ENCODE data around the gene WWTR1. TPM values are rescaled to one million over a fixed set of nuclear protein-coding genes. Genes with fewer than 3 reads are reported as not detected.

WWTR1 gene
- total and polyA plus RNA-seq, 2 donors from 2014 or later: 23.3 to 117 TPM

- no peaks in the 10 kb centered on the region for H3K9me3 ChIP-seq (ENCODE audit: control insufficient read depth in 2 of 3, insufficient read depth in 1 of 3, low read length in 3 of 3)
- intact Hi-C loops (cut with DNase I): no loop called here
- no peak overlapping the region for H3K4me3 ChIP-seq (ENCODE audit: low read length in 3 of 3)
- DNase-seq (no peak), FAIRE-seq (no peak)
- H3K36me3 ChIP-seq (ENCODE audit: control insufficient read depth in 2 of 3, insufficient read depth in 3 of 3, low read length in 3 of 3): peaks cover 0 to 6% (median 3%) of the 10 kb centered on the region in 3 donors
- no peaks in the 10 kb centered on the region for H3K27me3 ChIP-seq (ENCODE audit: control insufficient read depth, insufficient read depth, low read length)
- peaks cover 3 to 25% (median 14%) of the 10 kb centered on the region in 3 donors for H3K4me1 ChIP-seq (ENCODE audit: control insufficient read depth in 2 of 3, insufficient read depth in 2 of 3, low read depth in 1 of 3, low read length in 3 of 3)
- H3K9ac ChIP-seq (ENCODE audit: low read length in 3 of 3): no peak overlapping the region
- no peak overlapping the region for H3K27ac ChIP-seq (ENCODE audit: low read depth in 2 of 2, low read length in 2 of 2)
- TF ChIP-seq CTCF (IDR thresholded peaks at IDR 0.05; ENCODE audit: borderline replicate concordance, extremely low read depth, insufficient read depth): no peak
Observed at GRCh38 chr3:149646181-149646766, 11.6 kb downstream of the WWTR1 start.

- DNase-seq (no peak), FAIRE-seq (no peak)
- Histone ChIP-seq H3K36me3 (ENCODE audit: control insufficient read depth in 2 of 3, insufficient read depth in 3 of 3, low read length in 3 of 3) (peaks cover 0 to 3% (median 0%) of the 10 kb centered on the region in 3 donors), H3K27me3 (ENCODE audit: control insufficient read depth, insufficient read depth, low read length) (no peaks in the 10 kb centered on the region), H3K4me1 (ENCODE audit: control insufficient read depth in 2 of 3, insufficient read depth in 2 of 3, low read depth in 1 of 3, low read length in 3 of 3) (peaks cover 3 to 25% (median 16%) of the 10 kb centered on the region in 3 donors), H3K27ac (ENCODE audit: low read depth in 2 of 2, low read length in 2 of 2) (no peak overlapping the region), H3K4me3 (ENCODE audit: low read length in 3 of 3) (no peak overlapping the region), H3K9ac (ENCODE audit: low read length in 3 of 3) (no peak overlapping the region), H3K9me3 (ENCODE audit: control insufficient read depth in 2 of 3, insufficient read depth in 1 of 3, low read length in 3 of 3) (no peaks in the 10 kb centered on the region)
- no peak for TF ChIP-seq CTCF (IDR thresholded peaks at IDR 0.05; ENCODE audit: borderline replicate concordance, extremely low read depth, insufficient read depth)
- intact Hi-C loops (cut with DNase I): no loop called here
Observed at GRCh38 chr3:149643963-149644362, 13.9 kb downstream of the WWTR1 start.

- DNase-seq (no peak), FAIRE-seq (no peak)
- no peak overlapping the region for H3K27ac ChIP-seq (ENCODE audit: low read depth in 2 of 2, low read length in 2 of 2)
- no peak for TF ChIP-seq CTCF (IDR thresholded peaks at IDR 0.05; ENCODE audit: borderline replicate concordance, extremely low read depth, insufficient read depth)
- H3K36me3 ChIP-seq (ENCODE audit: control insufficient read depth in 2 of 3, insufficient read depth in 3 of 3, low read length in 3 of 3): peaks cover 0 to 3% (median 0%) of the 10 kb centered on the region in 3 donors
- H3K4me1 ChIP-seq (ENCODE audit: control insufficient read depth in 2 of 3, insufficient read depth in 2 of 3, low read depth in 1 of 3, low read length in 3 of 3): peaks cover 3 to 25% (median 14%) of the 10 kb centered on the region in 3 donors
- no peaks in the 10 kb centered on the region for H3K9me3 ChIP-seq (ENCODE audit: control insufficient read depth in 2 of 3, insufficient read depth in 1 of 3, low read length in 3 of 3)
- H3K9ac ChIP-seq (ENCODE audit: low read length in 3 of 3): no peak overlapping the region
- no peak overlapping the region for H3K4me3 ChIP-seq (ENCODE audit: low read length in 3 of 3)
- intact Hi-C loops (cut with DNase I): no loop called here
- H3K27me3 ChIP-seq (ENCODE audit: control insufficient read depth, insufficient read depth, low read length): no peaks in the 10 kb centered on the region
Observed at GRCh38 chr3:149643482-149643798, 14.4 kb downstream of the WWTR1 start.
